GM21619 (cell line): ENCODE measurements around the gene TMEM167B.
A peak's percentile ranks its signal among the peaks of the same experiment; 100 is the strongest.
"Not testable (repeated sequence)": the region's sequence is repeated elsewhere in the genome, so short reads cannot be mapped to it uniquely, and the experiment has no call there.

Source experiments
- ATAC-seq: cut with Tn5 transposase; IDR thresholded peaks from one replicate; pipeline ENCODE4 v1.9.1; 2021; ENCODE audit not compliant: unreplicated experiment

Gene TMEM167B

DNA sequence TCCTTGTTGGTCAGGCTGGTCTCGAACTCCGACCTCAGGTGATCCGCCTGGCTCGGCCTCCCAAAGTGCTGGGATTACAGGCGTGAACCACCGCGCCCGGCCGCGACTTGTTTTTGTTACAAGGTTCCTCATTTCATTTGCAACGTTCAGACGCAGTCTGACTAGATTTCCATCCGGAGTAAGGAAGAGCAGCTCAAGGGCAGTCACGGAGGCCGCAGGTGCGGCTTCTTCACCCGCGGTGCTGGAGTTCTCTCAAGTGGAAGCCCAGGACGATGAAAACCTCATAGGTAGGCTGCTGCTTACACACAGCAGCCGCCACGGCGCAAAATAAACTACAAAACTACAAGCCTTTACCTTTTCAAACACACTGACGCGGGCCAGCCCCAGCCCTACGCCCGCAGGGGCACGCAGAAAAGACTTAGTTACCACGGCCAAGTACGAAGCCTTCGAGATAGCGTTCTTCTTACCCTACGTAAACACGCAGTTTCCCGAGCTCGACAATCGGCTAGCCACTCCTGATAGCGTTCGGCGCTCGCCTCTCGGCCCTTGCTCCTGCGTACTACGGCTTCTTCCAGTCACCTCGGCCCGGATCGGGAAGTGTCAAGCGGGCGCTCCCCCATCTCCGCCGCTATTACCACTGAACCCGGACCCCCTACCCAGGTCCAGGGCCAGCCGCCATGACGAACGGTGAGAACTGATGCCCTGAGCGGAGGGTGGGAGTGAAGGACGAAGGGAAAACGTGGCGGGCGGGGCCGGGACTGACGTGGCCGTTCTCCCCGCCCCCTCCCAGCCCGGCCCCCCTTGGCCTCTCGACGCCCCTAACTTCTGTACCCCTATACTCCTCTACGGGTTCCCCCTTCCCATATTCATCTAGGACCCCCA is at the start of gene TMEM167B:
Gene TMEM167B (plus strand): TSS at position 569 of the 882 bp plus-strand sequence. CDS start 109 bp downstream, at position 678.
- ATAC-seq, result peak; percentile 91

DNA sequence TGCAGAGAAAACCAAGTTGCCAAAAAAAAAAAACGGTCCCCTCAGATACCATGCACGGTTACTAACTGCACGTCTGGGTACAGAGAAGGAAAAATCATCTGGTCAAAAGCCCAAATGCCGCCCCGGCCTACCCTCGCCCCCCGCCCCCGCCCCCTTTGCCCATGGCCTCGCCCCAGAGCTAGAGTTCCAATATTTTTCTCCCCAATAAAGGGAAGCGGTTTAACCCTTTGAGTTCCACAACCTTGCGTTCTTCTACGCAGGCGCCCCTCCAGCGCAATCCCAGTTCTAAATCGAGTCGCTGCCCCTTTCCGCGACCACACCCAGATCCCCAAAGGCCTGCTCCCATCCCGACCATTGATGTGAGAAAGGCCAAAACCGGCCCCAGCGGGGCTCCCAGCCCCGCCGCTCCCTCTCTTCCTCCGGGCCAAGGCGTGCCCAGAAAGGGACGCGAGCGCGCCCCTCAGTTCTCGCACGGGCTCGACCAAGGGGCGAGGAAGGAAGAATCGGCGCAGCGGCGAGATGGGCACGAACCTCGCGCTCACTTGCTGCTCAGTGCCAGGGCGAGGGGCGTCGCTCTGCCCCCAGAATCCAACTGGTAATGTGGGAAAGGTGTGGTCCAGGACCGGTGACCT is 49.5 kb upstream of the TMEM167B start:
- peak; percentile 22 for ATAC-seq

DNA sequence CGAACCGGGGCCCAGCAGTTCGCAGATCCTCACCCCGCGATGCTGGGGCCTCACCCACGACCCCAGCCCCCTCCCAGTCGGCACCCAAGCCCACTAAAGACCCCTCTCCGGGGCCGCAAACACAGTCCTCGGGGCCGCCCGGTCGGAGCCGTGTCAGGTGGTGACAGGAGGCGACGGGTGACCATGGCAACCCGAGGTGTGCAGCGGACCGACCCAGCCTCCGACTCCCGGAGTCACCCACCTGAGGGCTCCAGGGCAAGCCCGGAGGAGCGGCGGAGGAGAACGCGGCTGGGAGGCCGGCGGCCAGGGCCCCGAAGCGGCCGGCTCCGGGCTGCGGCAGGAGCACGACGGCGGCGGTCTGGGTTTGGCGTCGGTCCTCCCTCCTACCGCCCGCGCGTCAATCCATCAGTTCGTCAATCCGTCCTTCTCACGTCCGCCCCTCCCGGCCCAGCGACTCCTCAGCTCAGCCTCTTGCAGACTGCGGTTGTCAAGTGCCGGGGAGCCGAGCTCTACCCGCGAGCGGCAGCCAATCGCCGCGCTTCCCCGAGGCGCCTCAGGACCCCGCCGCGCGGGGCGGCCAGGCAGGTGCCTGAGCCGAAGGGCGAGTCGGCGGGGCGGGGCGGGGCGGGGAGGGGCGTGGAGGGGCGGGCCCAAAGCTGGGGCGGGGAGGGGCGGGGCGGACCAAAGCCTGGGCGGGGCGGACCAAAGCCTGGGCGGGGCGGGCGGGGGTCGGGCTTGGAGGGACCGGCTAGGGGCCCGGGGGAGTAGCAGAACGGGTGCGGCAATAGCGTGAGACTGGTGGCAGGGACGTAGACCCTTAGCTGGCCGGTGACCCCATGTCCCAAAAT is 48.7 kb upstream of the TMEM167B start, which contains the start of gene WDR47:
Gene WDR47 (minus strand): TSS at position 482 of the 848 bp plus-strand sequence. CDS start 18,590 bp downstream, outside the sequence.
- peak; percentile 96 for ATAC-seq

DNA sequence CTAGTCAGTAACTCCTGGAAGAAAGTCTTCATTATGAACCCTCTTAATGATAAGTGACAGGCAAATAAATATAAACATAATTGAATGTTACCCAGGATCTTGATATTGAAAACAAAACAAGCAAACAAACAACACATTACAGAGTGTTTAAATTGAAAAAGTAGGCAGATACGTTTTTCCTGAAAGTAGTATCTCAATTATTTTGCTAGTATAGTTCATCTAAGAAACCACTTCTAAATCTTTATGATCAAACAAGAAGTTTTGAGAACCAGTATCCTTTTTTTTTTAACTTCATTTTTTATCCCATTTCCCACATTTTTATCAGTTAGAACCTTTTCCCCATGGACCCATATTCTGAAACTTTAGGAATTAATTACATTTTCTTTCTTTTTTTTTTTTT is 45.0 kb upstream of the TMEM167B start:
- no peak for ATAC-seq

DNA sequence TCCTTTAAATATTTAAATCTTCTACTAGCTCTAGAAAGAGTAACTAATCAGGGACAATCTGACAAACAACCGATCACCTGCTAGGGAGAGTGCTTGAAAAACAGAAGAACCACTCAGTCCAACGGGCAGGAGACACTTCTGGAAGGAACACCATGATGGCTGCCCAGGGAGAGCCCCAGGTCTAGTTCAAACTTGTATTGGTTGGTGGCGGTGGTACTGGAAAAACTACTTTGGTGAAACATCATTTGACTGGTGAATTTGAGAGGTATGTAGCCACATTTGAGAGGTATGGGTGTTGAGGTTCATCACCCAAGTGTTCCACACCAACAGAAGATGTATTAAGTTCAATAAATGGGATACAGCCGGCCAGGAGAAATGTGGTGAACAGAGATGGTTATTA is 43.9 kb upstream of the TMEM167B start:
- no peak for ATAC-seq

DNA sequence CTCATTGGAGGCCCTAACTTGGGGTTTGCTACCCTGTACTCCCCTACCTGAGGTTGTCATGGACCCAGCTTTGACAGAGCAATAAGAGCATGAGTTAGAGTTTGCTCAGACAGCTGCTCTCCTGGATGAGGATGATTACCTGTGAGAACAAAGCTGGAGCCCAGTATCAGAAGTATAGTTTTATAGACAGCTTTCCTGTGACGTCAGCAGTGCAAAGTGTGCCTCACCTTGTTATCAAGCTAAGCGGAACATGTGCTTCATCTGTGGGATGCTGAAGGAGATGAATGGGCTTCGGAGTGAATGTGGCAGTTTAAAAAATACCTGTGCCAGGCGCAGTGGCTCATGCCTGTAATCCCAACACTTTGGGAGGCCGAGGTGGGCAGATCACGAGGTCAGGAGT is 43.2 kb upstream of the TMEM167B start:
- no peak for ATAC-seq

DNA sequence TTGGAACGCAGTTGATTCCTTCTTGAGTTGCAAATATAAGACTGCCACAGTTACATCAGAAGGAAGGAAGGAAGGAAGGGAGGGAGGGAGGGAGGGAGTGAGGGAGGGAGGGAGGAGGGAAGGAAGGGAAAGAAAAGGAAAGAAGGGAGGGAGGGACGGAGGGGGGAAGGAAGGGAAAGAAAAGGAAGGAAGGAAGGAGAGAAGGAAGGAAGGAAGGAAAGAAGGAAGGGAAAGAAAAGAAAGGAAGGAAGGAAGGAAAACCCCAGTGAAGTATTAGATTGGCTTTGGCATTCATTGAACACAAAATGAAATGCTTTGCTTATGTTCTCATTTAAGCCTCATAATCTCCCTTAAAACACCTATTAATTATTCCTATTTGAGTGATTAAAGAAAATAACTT is 42.2 kb upstream of the TMEM167B start:
- ATAC-seq, result no peak

DNA sequence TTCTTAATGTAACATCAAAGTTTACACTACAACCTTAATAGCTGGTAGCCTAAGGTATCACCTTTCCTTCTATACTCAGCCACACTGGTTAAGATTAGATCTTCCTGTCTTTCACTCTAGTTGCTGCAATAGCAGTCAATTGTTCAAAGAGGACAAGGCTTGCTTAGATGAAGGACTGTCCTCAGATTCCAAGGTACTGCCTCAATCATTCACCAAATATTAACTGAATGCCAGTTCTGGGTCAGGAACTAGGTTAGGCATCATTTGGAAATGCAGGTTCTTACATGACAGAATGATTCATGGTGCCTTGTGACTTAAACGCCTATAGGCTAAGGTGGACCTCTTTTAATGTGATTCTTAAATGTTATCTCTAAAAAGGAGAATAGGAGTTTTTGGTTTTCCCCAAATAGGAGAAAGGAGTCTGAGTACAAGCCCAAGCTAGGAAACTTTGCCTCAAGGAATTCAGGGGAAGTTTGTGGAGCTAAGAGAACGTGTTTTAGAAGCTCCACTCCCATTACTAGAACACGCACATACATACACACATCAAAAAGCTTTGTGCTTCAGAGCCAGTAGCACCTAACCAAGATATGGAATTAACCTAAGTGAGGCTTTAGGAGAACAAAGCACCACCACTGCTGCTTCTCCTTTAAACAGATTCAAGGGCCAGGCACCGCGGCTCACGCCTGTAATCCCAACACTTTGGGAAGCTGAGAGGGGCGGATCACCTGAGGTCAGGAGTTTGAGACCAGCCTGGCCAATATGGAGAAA is 40.2 kb upstream of the TMEM167B start:
- no peak for ATAC-seq

DNA sequence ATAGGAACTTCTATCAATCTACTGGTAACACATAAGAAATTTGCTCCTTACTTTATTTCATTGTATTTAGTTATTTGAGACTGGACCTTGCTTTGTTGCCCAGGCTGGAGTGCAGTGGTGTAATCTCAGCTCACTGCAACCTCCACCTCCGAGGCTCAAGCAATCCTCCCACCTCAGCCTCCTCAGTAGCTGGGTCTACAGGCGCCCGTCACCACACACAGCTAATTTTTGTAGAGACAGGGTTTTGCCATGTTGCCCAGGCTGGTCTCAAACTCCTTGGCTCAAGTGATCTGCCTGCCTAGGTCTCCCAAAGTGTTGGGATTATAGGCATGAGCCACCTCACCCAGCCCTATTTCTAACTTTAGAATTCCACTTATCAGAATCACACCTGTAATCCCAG is 38.4 kb upstream of the TMEM167B start:
- not testable (repeated sequence) for ATAC-seq

DNA sequence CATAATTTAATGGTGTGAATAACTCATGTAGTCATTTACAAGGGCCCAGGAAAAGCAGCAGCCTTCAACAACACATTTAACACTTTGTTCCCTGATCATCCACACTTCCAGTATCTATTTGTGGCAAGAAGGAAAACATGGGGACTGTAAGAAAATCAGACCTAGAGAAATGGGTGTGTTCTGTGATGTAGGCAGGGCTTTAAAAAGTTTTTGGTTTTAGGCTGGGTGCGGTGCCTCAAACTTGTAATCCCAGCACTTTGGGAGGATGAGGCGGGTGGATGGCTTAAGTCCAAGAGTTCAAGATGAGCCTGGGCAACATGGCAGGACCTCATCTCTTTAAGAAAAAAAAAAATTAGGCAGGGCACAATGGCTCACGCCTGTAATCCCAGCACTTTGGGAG is 34.5 kb upstream of the TMEM167B start:
- ATAC-seq, result no peak

DNA sequence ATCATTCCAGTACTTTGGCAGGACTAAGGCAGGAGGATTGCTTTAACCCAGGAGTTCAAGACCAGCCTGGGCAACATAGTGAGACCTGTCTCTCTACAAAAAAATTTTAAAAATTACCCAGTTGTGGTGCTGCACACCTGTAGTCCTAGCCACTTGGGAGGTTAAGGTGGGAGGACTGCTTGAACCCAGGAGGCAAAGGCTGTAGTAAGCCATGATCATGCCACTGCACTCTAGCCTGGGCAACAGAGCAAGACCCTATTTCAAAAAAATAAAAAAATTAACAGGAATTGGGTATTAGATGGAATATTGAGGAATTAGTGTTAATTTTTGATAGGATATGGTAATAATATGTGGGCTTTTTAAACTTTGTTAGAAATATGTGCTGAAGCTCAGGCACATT is 31.5 kb upstream of the TMEM167B start:
- ATAC-seq, result no peak

DNA sequence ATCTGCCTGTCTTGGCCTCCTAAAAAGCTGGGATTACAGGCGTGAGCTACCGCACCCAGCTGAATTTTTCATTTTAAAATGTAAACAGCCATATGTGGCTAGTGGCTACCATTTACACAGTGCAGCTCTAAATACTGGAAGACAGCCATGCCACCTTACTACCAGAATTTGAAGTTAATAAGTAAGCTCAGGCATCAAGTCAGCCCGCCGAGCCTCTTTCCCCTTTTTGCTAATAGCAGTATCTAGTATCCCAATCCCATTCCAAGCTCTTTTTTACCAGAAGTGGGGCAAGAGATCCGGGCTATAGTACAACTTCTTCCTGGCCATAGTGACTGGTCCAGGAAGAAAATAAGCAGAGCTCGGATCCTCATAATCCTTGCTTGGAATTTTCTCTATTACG is 29.9 kb upstream of the TMEM167B start:
- ATAC-seq, result no peak

DNA sequence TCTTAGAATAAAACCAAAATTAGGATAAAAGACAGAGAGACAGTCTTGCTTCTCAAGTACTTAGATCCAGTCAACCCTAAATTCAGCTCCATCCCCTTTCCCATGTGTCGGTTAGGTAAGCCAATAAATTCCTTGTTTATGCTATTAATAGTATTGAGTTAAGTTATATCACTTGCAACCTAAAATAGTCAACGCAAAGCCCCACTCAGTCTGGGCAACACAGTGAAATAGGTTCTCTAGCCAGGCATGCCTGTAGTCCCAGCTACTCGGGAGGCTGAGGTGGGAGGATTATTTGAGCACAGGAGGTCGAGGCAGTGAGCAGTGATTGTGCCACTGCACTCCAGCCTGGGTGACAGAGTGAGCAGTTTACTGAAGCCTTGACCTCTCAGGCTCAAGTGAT is 29.4 kb upstream of the TMEM167B start:
- no peak for ATAC-seq

DNA sequence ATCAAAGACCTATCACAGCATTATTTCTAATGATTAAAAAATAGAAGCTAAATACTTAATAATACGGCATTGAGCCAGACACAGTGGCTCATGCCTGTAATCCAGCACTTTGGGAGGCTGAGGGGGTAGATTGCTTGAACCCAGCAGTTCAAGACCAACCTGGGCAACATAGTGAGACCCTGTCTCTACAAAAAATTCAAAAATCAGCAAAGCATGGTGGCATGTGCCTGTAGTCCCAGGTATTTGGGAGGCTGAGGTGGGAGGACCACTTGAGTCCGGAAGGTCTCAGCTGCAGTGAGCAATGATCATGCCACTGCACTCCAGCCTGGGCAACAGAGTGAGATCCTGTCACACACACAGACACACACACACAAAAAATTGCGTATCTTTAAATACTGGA is 25.4 kb upstream of the TMEM167B start:
- ATAC-seq, result no peak

DNA sequence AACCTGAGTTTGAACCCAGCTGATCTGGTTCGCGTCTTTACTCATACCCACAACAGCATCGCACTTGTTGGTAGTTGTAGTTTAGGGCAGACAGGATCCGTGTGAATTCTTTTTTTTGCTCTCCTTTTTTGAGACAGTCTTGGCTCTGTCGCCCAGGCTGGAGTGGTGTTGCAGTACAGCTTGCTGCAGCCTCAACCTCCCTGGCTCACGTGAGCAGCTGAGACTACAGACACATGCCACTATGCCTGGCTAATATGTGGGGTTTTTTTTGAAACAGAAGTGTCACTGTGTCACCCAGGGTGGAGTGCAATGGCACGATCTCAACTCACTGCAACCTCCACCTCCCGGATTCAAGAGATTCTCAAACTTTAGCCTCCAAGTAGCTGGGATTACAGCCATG is 22.7 kb upstream of the TMEM167B start:
- ATAC-seq, result no peak

DNA sequence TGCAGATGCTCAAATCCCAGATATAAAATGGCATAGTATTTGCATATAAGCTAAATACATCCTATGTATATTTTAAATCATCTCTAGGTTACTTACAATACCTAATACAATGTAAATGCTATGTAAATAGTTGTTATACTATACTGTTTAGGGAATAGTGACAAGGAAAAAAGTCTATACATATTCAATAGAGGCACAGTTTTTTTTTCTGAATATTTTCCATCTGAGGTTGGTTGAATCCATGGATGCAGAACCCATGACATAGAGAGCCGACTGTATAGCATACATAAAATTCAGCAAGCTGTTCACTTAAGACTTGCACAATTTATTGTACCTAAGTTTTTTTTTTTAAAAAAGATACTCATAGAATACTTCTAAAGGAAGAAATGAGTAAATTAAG is 21.3 kb upstream of the TMEM167B start:
- ATAC-seq, result no peak

DNA sequence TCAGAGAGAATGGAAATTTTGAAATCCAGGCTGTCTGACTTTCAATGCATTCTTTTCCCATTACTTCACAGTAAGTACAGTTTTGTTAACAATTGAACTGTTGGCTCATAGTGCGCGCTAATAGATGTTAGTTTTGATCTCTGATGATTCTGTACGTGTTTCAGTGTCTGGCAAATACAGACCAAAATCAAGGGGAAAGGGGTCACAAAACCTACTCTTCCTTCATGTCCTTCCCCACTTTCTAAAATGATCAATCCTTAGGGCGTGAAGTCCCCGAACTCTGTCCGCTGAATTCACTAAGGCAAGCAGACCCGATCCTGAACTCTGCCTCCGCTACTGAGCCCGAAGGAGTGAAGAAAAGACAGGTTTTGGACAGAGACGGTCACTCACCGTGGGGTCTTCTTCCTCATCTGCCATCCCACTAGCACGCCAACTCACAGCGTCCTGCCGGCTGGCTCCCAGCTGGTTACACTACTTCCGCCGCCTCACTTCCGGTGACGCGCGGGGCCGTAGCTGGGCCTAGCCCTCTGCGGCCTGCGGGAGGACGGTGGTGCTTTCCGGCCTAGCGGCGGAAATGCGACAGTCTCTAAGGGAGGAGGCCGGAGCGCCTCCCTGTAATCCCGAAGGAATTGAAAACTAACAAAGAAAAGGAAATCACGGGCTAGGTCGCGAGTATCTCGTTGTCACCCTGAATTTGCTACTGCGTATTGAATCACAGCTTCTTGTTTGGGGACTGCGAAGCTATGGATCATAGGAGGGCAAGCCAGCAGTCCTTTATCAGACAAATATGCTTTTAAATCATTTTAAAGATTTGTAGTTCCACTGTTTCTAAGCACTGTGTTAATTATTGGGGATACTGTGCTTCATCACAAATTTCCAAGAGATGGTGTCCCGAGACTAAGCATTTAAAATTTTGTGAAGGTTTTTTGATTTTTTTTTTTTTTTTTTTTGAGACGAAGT is 14.8 kb upstream of the TMEM167B start, which contains the start of gene TAF13:
Gene TAF13 (minus strand): TSS at position 473 of the 960 bp plus-strand sequence. CDS start 56 bp downstream, at position 417.
- peak; percentile 99 for ATAC-seq

DNA sequence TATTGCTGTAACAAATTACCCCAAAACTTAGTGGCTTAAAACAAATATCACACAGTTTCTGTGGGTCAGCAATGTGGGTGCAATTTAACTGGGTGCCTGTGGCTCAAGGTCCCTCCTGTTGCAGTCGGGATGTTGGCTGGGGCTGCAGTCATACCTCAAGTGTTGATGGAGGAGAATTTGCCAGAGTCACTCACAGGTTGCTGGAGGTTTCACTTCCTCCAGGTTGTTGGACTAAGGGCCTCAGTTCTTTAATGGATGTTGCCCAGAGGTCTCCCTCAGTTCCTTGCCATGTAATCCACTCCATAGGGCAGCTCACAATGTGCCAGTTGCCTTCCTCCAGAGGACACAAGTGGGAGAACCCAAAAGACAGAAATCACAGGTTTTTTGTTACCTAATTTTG is 12.2 kb upstream of the TMEM167B start:
- no peak for ATAC-seq

DNA sequence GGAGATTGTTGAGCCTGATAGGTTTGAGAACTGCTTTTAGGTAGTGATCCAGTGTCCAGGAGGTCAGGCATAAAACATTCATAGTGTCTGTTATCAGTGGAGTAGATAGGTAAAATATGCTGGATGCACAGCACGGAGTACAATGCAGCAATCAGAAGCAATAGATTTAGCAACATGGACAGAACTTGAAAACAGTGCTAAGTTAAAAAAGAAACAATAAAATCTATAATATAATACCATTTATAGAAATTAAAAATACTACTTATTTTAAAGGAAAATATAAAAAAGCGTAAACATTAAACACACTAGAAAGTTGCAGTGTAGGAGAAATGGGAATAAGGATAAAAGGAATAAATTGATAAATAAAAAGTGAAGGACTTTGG is 11.3 kb upstream of the TMEM167B start:
- ATAC-seq, result no peak
